ENCODE measurements around the gene SLC9A3. TPM values are rescaled to one million over a fixed set of nuclear protein-coding genes. Genes with fewer than 3 reads are reported as not detected.

The SLC9A3 gene
- total and polyA plus RNA-seq, 8 donors, result 2.7 to 142 (median 14.9) TPM

GRCh38 chr5:427415-428087 lies 96.7 kb downstream of the SLC9A3 start:
- H3K4me3 ChIP-seq, result no peak overlapping the region
- TF ChIP-seq, protein P1, sequence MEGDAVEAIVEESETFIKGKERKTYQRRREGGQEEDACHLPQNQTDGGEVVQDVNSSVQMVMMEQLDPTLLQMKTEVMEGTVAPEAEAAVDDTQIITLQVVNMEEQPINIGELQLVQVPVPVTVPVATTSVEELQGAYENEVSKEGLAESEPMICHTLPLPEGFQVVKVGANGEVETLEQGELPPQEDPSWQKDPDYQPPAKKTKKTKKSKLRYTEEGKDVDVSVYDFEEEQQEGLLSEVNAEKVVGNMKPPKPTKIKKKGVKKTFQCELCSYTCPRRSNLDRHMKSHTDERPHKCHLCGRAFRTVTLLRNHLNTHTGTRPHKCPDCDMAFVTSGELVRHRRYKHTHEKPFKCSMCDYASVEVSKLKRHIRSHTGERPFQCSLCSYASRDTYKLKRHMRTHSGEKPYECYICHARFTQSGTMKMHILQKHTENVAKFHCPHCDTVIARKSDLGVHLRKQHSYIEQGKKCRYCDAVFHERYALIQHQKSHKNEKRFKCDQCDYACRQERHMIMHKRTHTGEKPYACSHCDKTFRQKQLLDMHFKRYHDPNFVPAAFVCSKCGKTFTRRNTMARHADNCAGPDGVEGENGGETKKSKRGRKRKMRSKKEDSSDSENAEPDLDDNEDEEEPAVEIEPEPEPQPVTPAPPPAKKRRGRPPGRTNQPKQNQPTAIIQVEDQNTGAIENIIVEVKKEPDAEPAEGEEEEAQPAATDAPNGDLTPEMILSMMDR (IDR thresholded peaks at IDR 0.05), result no peak
- DNase-seq, result peak in 1 of 2 donors; percentile 18
- no peaks in the 10 kb centered on the region for H3K9me3 ChIP-seq
- H3K36me3 ChIP-seq, result no peaks in the 10 kb centered on the region
- H3K27me3 ChIP-seq, result peaks cover 0 to 11% (median 0%) of the 10 kb centered on the region in 3 donors
- 89 to 93% (median 92%) methylated on average over 37 to 39 of the region's 39 CpGs for WGBS, 5 donors
- H3K4me1 ChIP-seq, result no peaks in the 10 kb centered on the region
- no peak overlapping the region for H3K27ac ChIP-seq
- intact Hi-C loops (cut with DNase I; ENCODE audit: low total_unique reads), result no loop called here

DNA sequence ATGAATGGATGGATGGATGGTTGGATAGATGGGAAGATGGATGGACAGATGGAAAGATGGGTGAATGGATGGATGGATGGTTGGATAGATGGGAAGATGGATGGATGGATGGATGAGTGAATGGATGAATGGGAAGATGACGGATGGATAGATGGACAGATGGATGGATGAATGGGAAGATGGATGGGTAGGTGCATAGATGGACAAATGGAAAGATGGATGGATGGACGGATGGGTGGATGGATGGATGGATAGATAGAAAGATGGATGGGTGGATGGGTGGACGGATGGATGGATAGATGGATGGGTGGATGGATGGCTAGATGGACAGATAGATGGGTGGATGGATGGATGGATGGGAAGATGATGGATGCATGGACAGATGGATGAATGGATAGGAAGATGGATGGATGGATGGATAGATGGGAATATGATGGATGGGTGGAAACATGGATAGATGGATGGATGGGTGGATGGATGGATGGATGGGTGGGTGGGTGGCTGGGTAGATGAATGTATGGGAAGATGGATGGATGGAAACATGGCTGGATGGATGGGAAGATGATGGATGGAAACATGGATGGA lies 97.8 kb downstream of the SLC9A3 start:
- no peaks in the 10 kb centered on the region for H3K36me3 ChIP-seq
- peaks cover 0 to 8% (median 0%) of the 10 kb centered on the region in 3 donors for H3K27me3 ChIP-seq
- intact Hi-C loops (cut with DNase I; ENCODE audit: low total_unique reads), result no loop called here
- no peaks in the 10 kb centered on the region for H3K9me3 ChIP-seq
- no peak for TF ChIP-seq POLR2A (IDR thresholded peaks at IDR 0.05)
- no peak for TF ChIP-seq POLR2AphosphoS5 (IDR thresholded peaks at IDR 0.05)
- TF ChIP-seq, protein P1 (IDR thresholded peaks at IDR 0.05), result no peak
- no peak for TF ChIP-seq EP300 (IDR thresholded peaks at IDR 0.05)
- H3K27ac ChIP-seq, result no peak overlapping the region
- no peak for DNase-seq
- 60 to 93% (median 77%) methylated on average over 3 of the region's 3 CpGs for WGBS, 5 donors
- no peak overlapping the region for H3K4me3 ChIP-seq
- no peaks in the 10 kb centered on the region for H3K4me1 ChIP-seq

GRCh38 chr5:425714-426113 lies 98.5 kb downstream of the SLC9A3 start:
- no peaks in the 10 kb centered on the region for H3K36me3 ChIP-seq
- H3K9me3 ChIP-seq, result no peaks in the 10 kb centered on the region
- intact Hi-C loops (cut with DNase I; ENCODE audit: low total_unique reads), result no loop called here
- H3K27me3 ChIP-seq, result peaks cover 0 to 8% (median 0%) of the 10 kb centered on the region in 3 donors
- H3K4me1 ChIP-seq, result no peaks in the 10 kb centered on the region
- DNase-seq, result peak in 1 of 2 donors; percentile 36
- no peak overlapping the region for H3K4me3 ChIP-seq
- no peak overlapping the region for H3K27ac ChIP-seq
- TF ChIP-seq, protein P1 (IDR thresholded peaks at IDR 0.05), result peak in 1 of 7 experiments; percentile 13
- TF ChIP-seq POLR2AphosphoS5 (IDR thresholded peaks at IDR 0.05) (no peak), POLR2A (IDR thresholded peaks at IDR 0.05) (no peak), EP300 (IDR thresholded peaks at IDR 0.05) (no peak)
- 32 to 57% (median 44%) methylated on average over 5 of the region's 5 CpGs for WGBS, 5 donors

DNA sequence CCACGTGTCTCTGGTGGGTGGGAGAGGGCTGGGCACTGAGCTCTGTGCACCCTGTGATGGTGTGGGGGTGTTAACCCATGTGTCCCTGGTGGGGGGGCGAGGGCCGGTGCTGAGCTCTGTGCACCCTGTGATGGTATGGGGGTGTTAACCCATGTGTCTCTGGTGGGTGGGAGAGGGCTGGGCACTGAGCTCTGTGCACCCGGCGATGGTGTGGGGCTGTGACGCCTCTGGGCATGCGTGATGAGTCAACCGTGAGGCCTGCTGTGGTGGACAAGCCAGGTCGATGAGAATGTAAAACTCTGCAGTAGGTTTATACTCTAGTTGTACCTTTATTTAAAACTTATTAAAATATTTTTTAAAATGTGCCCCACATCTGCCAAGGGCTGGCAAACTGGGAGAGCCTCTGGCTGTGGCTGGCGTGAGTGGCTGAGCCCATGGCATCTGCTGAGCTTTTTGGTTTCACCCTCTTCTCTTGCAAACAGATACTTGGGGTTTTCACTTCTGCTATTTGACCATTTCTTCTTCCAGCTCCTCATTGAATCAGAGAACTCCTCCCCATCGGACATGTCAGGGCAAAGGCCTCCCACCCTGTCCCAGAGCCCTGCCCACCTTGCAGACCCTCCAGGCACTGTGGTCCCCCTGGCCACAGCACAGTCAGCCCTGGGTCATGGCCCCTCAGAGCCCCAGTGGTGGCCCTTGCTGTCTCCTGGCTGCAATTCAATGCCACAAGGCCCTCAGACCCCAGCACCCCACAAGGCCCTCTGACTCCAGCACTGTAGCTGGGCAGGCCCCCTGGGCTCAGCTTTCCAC lies 99.7 kb downstream of the SLC9A3 start:
- Histone ChIP-seq H3K9me3 (no peaks in the 10 kb centered on the region), H3K27ac (no peak overlapping the region), H3K4me1 (no peaks in the 10 kb centered on the region), H3K4me3 (no peak overlapping the region), H3K27me3 (peaks cover 0 to 8% (median 0%) of the 10 kb centered on the region in 3 donors), H3K36me3 (no peaks in the 10 kb centered on the region)
- no peak for DNase-seq
- no peak for TF ChIP-seq POLR2A (IDR thresholded peaks at IDR 0.05)
- no peak for TF ChIP-seq EP300 (IDR thresholded peaks at IDR 0.05)
- TF ChIP-seq, protein P1 (IDR thresholded peaks at IDR 0.05), result no peak
- TF ChIP-seq POLR2AphosphoS5 (IDR thresholded peaks at IDR 0.05), result no peak
- intact Hi-C loops (cut with DNase I; ENCODE audit: low total_unique reads), result no loop called here
- 68 to 88% (median 83%) methylated on average over 8 to 11 of the region's 11 CpGs for WGBS, 5 donors
